ENCODE results near the gene UQCR11.
A peak's percentile ranks its signal among the peaks of the same experiment; 100 is the strongest.

Gene UQCR11

GRCh38 chr19:1605236-1606137 lies at the start of gene UQCR11:
TSS of gene UQCR11 (minus strand) at chr19:1605462. CDS start at chr19:1605409, 53 bp downstream.
- TF ChIP-seq MAX (IDR thresholded peaks at IDR 0.05) (peak; percentile 89), FOXM1 (IDR thresholded peaks at IDR 0.05; ENCODE audit: borderline replicate concordance, low read depth) (no peak), TEAD4 (IDR thresholded peaks at IDR 0.05) (0 out of 2 replicates have a peak, but pooled peaks have one; percentile 24), CEBPB (IDR thresholded peaks at IDR 0.05) (no peak), YY1 (IDR thresholded peaks at IDR 0.05; ENCODE audit: low read depth) (0 out of 2 replicates have a peak, but pooled peaks have one; percentile 19), TAF1 (IDR thresholded peaks at IDR 0.05; ENCODE audit: low read depth) (peak; percentile 61), EP300 (IDR thresholded peaks at IDR 0.05; ENCODE audit: borderline replicate concordance) (no peak), NFIC (IDR thresholded peaks at IDR 0.05) (no peak), ZBTB7A (IDR thresholded peaks at IDR 0.05; ENCODE audit: low read depth) (no peak), EGR1 (IDR thresholded peaks at IDR 0.05) (0 out of 2 replicates have a peak, but pooled peaks have one; percentile 37), RAD21 (IDR thresholded peaks at IDR 0.05; ENCODE audit: low read depth) (peak; percentile 64), CREB1 (IDR thresholded peaks at IDR 0.05; ENCODE audit: low read depth) (no peak), TCF12 (IDR thresholded peaks at IDR 0.05; ENCODE audit: low read depth) (no peak)
- TF ChIP-seq, protein P1, sequence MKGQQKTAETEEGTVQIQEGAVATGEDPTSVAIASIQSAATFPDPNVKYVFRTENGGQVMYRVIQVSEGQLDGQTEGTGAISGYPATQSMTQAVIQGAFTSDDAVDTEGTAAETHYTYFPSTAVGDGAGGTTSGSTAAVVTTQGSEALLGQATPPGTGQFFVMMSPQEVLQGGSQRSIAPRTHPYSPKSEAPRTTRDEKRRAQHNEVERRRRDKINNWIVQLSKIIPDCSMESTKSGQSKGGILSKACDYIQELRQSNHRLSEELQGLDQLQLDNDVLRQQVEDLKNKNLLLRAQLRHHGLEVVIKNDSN (IDR thresholded peaks at IDR 0.05): peak; percentile 96
- TF ChIP-seq, protein P2, sequence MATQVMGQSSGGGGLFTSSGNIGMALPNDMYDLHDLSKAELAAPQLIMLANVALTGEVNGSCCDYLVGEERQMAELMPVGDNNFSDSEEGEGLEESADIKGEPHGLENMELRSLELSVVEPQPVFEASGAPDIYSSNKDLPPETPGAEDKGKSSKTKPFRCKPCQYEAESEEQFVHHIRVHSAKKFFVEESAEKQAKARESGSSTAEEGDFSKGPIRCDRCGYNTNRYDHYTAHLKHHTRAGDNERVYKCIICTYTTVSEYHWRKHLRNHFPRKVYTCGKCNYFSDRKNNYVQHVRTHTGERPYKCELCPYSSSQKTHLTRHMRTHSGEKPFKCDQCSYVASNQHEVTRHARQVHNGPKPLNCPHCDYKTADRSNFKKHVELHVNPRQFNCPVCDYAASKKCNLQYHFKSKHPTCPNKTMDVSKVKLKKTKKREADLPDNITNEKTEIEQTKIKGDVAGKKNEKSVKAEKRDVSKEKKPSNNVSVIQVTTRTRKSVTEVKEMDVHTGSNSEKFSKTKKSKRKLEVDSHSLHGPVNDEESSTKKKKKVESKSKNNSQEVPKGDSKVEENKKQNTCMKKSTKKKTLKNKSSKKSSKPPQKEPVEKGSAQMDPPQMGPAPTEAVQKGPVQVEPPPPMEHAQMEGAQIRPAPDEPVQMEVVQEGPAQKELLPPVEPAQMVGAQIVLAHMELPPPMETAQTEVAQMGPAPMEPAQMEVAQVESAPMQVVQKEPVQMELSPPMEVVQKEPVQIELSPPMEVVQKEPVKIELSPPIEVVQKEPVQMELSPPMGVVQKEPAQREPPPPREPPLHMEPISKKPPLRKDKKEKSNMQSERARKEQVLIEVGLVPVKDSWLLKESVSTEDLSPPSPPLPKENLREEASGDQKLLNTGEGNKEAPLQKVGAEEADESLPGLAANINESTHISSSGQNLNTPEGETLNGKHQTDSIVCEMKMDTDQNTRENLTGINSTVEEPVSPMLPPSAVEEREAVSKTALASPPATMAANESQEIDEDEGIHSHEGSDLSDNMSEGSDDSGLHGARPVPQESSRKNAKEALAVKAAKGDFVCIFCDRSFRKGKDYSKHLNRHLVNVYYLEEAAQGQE (IDR thresholded peaks at IDR 0.05; ENCODE audit: low read depth): no peak

GRCh38 chr19:1654178-1654792 lies 49.0 kb upstream of the UQCR11 start:
- no peak for TF ChIP-seq RAD21 (IDR thresholded peaks at IDR 0.05; ENCODE audit: low read depth)
- TF ChIP-seq CEBPB (IDR thresholded peaks at IDR 0.05): no peak
- TF ChIP-seq ZBTB7A (IDR thresholded peaks at IDR 0.05; ENCODE audit: low read depth): no peak
- TF ChIP-seq CREB1 (IDR thresholded peaks at IDR 0.05; ENCODE audit: low read depth): no peak
- no peak for TF ChIP-seq TCF12 (IDR thresholded peaks at IDR 0.05; ENCODE audit: low read depth)
- no peak for TF ChIP-seq YY1 (IDR thresholded peaks at IDR 0.05; ENCODE audit: low read depth)
- no peak for TF ChIP-seq FOXM1 (IDR thresholded peaks at IDR 0.05; ENCODE audit: borderline replicate concordance, low read depth)
- TF ChIP-seq, protein P2 (IDR thresholded peaks at IDR 0.05; ENCODE audit: low read depth): no peak
- no peak for TF ChIP-seq TEAD4 (IDR thresholded peaks at IDR 0.05)
- TF ChIP-seq TAF1 (IDR thresholded peaks at IDR 0.05; ENCODE audit: low read depth): no peak
- TF ChIP-seq, protein P1 (IDR thresholded peaks at IDR 0.05): no peak
- TF ChIP-seq EP300 (IDR thresholded peaks at IDR 0.05; ENCODE audit: borderline replicate concordance): no peak
- TF ChIP-seq EGR1 (IDR thresholded peaks at IDR 0.05): no peak
- TF ChIP-seq MAX (IDR thresholded peaks at IDR 0.05): no peak

DNA sequence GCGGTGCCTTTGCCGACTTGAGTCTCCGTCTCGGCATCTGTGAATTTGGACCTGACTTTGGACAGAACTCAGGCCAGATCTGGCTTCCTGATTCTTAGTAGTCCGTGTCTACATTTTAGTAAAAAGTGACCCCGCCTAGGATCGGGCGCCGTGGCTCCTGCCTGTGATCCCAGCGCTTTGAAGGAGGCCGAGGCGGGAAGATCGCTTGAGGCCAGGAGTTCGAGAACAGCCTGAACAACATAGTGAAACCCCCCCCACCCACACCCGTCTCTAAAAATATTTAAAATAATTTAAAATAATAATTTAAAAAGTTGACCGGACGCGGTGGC lies 48.0 kb upstream of the UQCR11 start:
- TF ChIP-seq, protein P2 (IDR thresholded peaks at IDR 0.05; ENCODE audit: low read depth): no peak
- TF ChIP-seq YY1 (IDR thresholded peaks at IDR 0.05; ENCODE audit: low read depth) (no peak), CEBPB (IDR thresholded peaks at IDR 0.05) (no peak)
- TF ChIP-seq, protein P1 (IDR thresholded peaks at IDR 0.05): no peak
